Measurements from ENCODE around the gene JMJD1C.

DNA sequence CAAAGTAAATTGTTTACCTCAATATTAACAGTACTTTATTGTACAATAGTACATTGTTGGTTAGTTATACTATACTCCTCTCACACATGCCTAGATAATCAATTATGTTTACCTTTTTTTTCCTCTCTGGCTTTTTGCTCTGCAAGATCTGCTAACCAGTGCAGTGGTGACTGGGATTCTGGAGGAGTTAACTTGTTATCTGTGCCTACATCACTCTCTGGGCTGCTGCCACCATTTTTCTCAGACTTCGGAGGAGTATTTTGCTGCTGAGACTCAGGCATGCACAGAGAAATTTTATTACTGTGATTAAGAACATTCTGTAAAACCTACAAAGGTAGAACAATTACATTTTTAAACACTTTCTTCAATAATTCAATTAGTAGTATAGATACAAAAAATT, 273.0 kb downstream of the JMJD1C start:
- TF ChIP-seq CTCF (conservative IDR thresholded peaks at IDR 0.05; ENCODE audit: low read length) (no peak), EZH2phosphoT487 (IDR thresholded peaks at IDR 0.05; ENCODE audit: borderline replicate concordance) (no peak)

Measured in Loucy (cell line).